RWPE2 (cell line): ENCODE data around the gene TRMT2A.

Experiments
- ATAC-seq: fragments of 200-7000 bp; cut with Tn5 transposase; 3 replicates; pipeline ENCODE4 v1.9.1; 2021; ENCODE audit warnings: low read depth
- DNase-seq: peaks from one replicate; pipeline ENCODE4 v3.0.0-alpha.2; 2020; ENCODE audit warnings: low spot score
- H3K27ac ChIP-seq: fragments of 450-650 bp; 2 replicates; pipeline ENCODE4 v1.5.1; 2017; ENCODE audit warnings: mild to moderate bottlenecking; ENCODE audit not compliant: poor library complexity, severe bottlenecking
- H3K27me3 ChIP-seq: fragments of 250-450 bp; sonication (Bioruptor Pico); 2 replicates; pipeline ENCODE4 v1.5.1; 2021; ENCODE audit warnings: mild to moderate bottlenecking, moderate library complexity; ENCODE audit not compliant: insufficient read depth, poor library complexity, severe bottlenecking
- H3K36me3 ChIP-seq: fragments of 250-450 bp; sonication (Bioruptor Pico); 2 replicates; pipeline ENCODE4 v1.5.1; 2020; ENCODE audit warnings: low read depth, mild to moderate bottlenecking, moderate library complexity
- H3K4me1 ChIP-seq: fragments of 250-450 bp; sonication (Bioruptor Pico); 2 replicates; pipeline ENCODE4 v1.5.1; 2021; ENCODE audit warnings: mild to moderate bottlenecking, moderate library complexity; ENCODE audit not compliant: insufficient read depth, poor library complexity, severe bottlenecking
- H3K4me3 ChIP-seq: fragments of 250-450 bp; sonication (Bioruptor Pico); 2 replicates; pipeline ENCODE4 v1.5.1; 2021; ENCODE audit warnings: mild to moderate bottlenecking, moderate library complexity; ENCODE audit not compliant: severe bottlenecking
- H3K9me3 ChIP-seq: fragments of 250-450 bp; sonication (Bioruptor Pico); 2 replicates; pipeline ENCODE4 v1.5.1; 2021; ENCODE audit warnings: mild to moderate bottlenecking, moderate library complexity; ENCODE audit not compliant: severe bottlenecking
- CTCF ChIP-seq: fragments of 450-650 bp; IDR thresholded peaks from one replicate; pipeline ENCODE4 v1.5.1; 2017; ENCODE audit warnings: mild to moderate bottlenecking, moderate library complexity; ENCODE audit not compliant: poor library complexity, severe bottlenecking

Gene TRMT2A

GRCh38 chr22:20149257-20150250 is 32.5 kb upstream of the TRMT2A start:
- H3K4me1 ChIP-seq: no peaks in the 10 kb centered on the region
- H3K27me3 ChIP-seq: no peaks in the 10 kb centered on the region
- H3K36me3 ChIP-seq: no peaks in the 10 kb centered on the region
- ATAC-seq (no peak), DNase-seq (no peak)
- no peaks in the 10 kb centered on the region for H3K9me3 ChIP-seq
- no peak overlapping the region for H3K4me3 ChIP-seq
- TF ChIP-seq CTCF: no peak
- no peak overlapping the region for H3K27ac ChIP-seq

- Histone ChIP-seq H3K27ac (no peak overlapping the region), H3K36me3 (no peaks in the 10 kb centered on the region), H3K9me3 (no peaks in the 10 kb centered on the region), H3K4me3 (no peak overlapping the region), H3K4me1 (no peaks in the 10 kb centered on the region), H3K27me3 (no peaks in the 10 kb centered on the region)
- no peak for TF ChIP-seq CTCF
- no peak for ATAC-seq
- no peak for DNase-seq
Measured at GRCh38 chr22:20148414-20148813, 31.4 kb upstream of the TRMT2A start.

GRCh38 chr22:20147237-20147988 is 30.4 kb upstream of the TRMT2A start:
- no peak for ATAC-seq
- no peak for TF ChIP-seq CTCF
- DNase-seq: no peak
- H3K4me3 ChIP-seq: no peak overlapping the region
- H3K36me3 ChIP-seq: no peaks in the 10 kb centered on the region
- no peak overlapping the region for H3K27ac ChIP-seq
- no peaks in the 10 kb centered on the region for H3K27me3 ChIP-seq
- H3K4me1 ChIP-seq: no peaks in the 10 kb centered on the region
- H3K9me3 ChIP-seq: no peaks in the 10 kb centered on the region

- Histone ChIP-seq H3K4me3 (no peak overlapping the region), H3K27ac (no peak overlapping the region), H3K27me3 (no peaks in the 10 kb centered on the region), H3K4me1 (no peaks in the 10 kb centered on the region), H3K36me3 (no peaks in the 10 kb centered on the region), H3K9me3 (no peaks in the 10 kb centered on the region)
- TF ChIP-seq CTCF: no peak
- no peak for ATAC-seq
- no peak for DNase-seq
Measured at GRCh38 chr22:20146777-20147176, 29.8 kb upstream of the TRMT2A start.
